GM12878 (cell line): ENCODE measurements around the gene MTHFD1L. TPM values are rescaled to one million over a fixed set of nuclear protein-coding genes. Genes with fewer than 3 reads are reported as not detected.

ENCODE experiments used
- ATAC-seq: fragments of 200-7000 bp; cut with Tn5 transposase; 3 replicates; pipeline ENCODE4 v1.9.1; 2020; ENCODE audit warnings: mild to moderate bottlenecking, moderate library complexity
- BruUV-seq: library from RNA; stranded (reverse); fragments of 400-500 nt; replicated peaks from 2 replicates; lab custom pipeline; 2021; lab: Mats Ljungman, UMichigan
- CTCF ChIA-PET: fragments of 300-600 bp; sonication (Branson Sonifier 250); formaldehyde crosslinking; extraction: SDS; loops from one replicate; lab custom pipeline; 2021; ENCODE audit warnings: inconsistent platforms; lab: Yijun Ruan, JAX
- POLR2A ChIA-PET: fragments of 350-600 bp; formaldehyde crosslinking; extraction: SDS; loops from one replicate; lab custom pipeline; 2021; ENCODE audit warnings: inconsistent platforms; lab: Charles Lee
- RAD21 ChIA-PET: fragments of 300-600 bp; sonication (Branson Sonifier 250); formaldehyde crosslinking; loops from one replicate; lab custom pipeline; 2023; ENCODE audit warnings: antibody characterized with exemption; ENCODE audit not compliant: unreplicated experiment; lab: Charles Lee
- SMC1A ChIA-PET: fragments of 300-600 bp; sonication (Branson Sonifier 250); formaldehyde crosslinking; loops from one replicate; lab custom pipeline; 2023; ENCODE audit not compliant: unreplicated experiment, uncharacterized antibody; lab: Charles Lee
- DNase-seq: peaks from one replicate; pipeline ENCODE4 v3.0.0-alpha.2; 2011; ENCODE audit warnings: low read depth, low spot score
- FAIRE-seq: peaks from 3 replicates; lab custom pipeline; 2011; peaks lifted over from hg19 to GRCh38; lab: Jason Lieb, UNC
- H2AFZ ChIP-seq: 2 replicates; pipeline ENCODE4 v1.6.0; 2011; ENCODE audit warnings: low read depth, low read length, control low read depth; ENCODE audit not compliant: control insufficient read depth
- H3K27ac ChIP-seq: 2 replicates; pipeline ENCODE4 v1.5.1; 2011; ENCODE audit warnings: control low read depth; ENCODE audit not compliant: control insufficient read depth, insufficient read depth
- H3K27me3 ChIP-seq, 2 experiments: replicated peaks in 1 of 2; 2 replicates each; pipeline versions ENCODE4 v1.6.0 to v1.6.1; 2011; ENCODE audit warnings: low read length in 1 of 2; ENCODE audit not compliant: control insufficient read depth in 2 of 2, insufficient read depth in 2 of 2
- H3K36me3 ChIP-seq, 2 experiments: 2 replicates each; pipeline ENCODE4 v1.5.1; 2011; ENCODE audit warnings: low read length in 1 of 2; ENCODE audit not compliant: control insufficient read depth in 2 of 2, insufficient read depth in 2 of 2
- H3K4me1 ChIP-seq: 2 replicates; pipeline ENCODE4 v1.6.1; 2011; ENCODE audit warnings: mild to moderate bottlenecking, low read length, moderate library complexity, mixed read lengths; ENCODE audit not compliant: control insufficient read depth, insufficient read depth
- H3K4me2 ChIP-seq: 2 replicates; pipeline ENCODE4 v1.6.0; 2011; ENCODE audit warnings: control low read depth; ENCODE audit not compliant: control insufficient read depth, insufficient read depth
- H3K4me3 ChIP-seq: fragments of 200-600 bp; sonication (generic); 2 replicates; pipeline ENCODE4 v1.5.1; 2016
- H3K79me2 ChIP-seq: 2 replicates; pipeline ENCODE4 v1.6.0; 2011; ENCODE audit warnings: low read length; ENCODE audit not compliant: control insufficient read depth, insufficient read depth
- H3K9ac ChIP-seq: 2 replicates; pipeline ENCODE4 v1.8.0; 2011; ENCODE audit warnings: low read length, control low read depth, mixed read lengths; ENCODE audit not compliant: control insufficient read depth, insufficient read depth
- H3K9me3 ChIP-seq: replicated peaks from 3 replicates; pipeline ENCODE4 v1.5.1; 2011; ENCODE audit warnings: mild to moderate bottlenecking, low read length; ENCODE audit not compliant: control insufficient read depth, insufficient read depth
- H4K20me1 ChIP-seq: 2 replicates; pipeline ENCODE4 v1.6.0; 2011; ENCODE audit not compliant: control insufficient read depth, insufficient read depth
- FOS ChIP-seq: IDR thresholded peaks from 3 replicates; pipeline ENCODE4 v1.6.1; 2011; ENCODE audit warnings: borderline replicate concordance; ENCODE audit not compliant: insufficient read length; ENCODE audit errors: extremely low read depth
- MEF2A ChIP-seq: IDR thresholded peaks from 2 replicates; pipeline ENCODE4 v1.6.1; 2011; ENCODE audit warnings: low read depth, mild to moderate bottlenecking, low read length, moderate library complexity; ENCODE audit not compliant: insufficient read depth
- POLR2AphosphoS2 ChIP-seq: IDR thresholded peaks from 2 replicates; pipeline ENCODE4 v1.6.1; 2011; ENCODE audit warnings: low read depth, mild to moderate bottlenecking, low read length, improper control_type of control experiment, moderate library complexity
- RAD51 ChIP-seq: fragments of 450-650 bp; IDR thresholded peaks from 2 replicates; pipeline ENCODE4 v1.6.1; 2016; ENCODE audit warnings: moderate library complexity, mild to moderate bottlenecking, inconsistent platforms
- SMAD5 ChIP-seq: IDR thresholded peaks from 2 replicates; pipeline ENCODE4 v1.6.1; 2016; ENCODE audit warnings: antibody characterized with exemption, low read depth
- STAT1 ChIP-seq: fragments of 450-650 bp; conservative IDR thresholded peaks from 2 replicates; pipeline ENCODE4 v1.6.1; 2014; ENCODE audit warnings: antibody characterized with exemption, mild to moderate bottlenecking
- YY1 ChIP-seq: IDR thresholded peaks from 2 replicates; pipeline ENCODE4 v1.6.1; 2011; ENCODE audit warnings: low read depth, mild to moderate bottlenecking, low read length
- WGBS: methylation state at CpG from one replicate; pipeline ENCODE4 v1.1.6; 2016; ENCODE audit warnings: low lambda C conversion rate; ENCODE audit not compliant: insufficient replicate concordance, insufficient coverage; ENCODE audit errors: missing lambda C conversion rate; 5-methylcytosine and 5-hydroxymethylcytosine counted together
- in situ Hi-C: fragments of 300-500 bp; cut with MboI; formaldehyde crosslinking; loops from 9 replicates; pipeline ENCODE4 v1.14.3; 2018; ENCODE audit warnings: mixed read lengths
- intact Hi-C: fragments of 100-400 bp; cut with micrococcal nuclease; formaldehyde crosslinking; loops from one replicate; pipeline ENCODE4 v1.14.2; 2022; ENCODE audit not compliant: unreplicated experiment
- polyA plus RNA-seq, 11 experiments: library from polyadenylated mRNA; depleted of rRNA in 4 of 11; unstranded in 6 of 11; stranded (reverse) in 5 of 11; fragments of >200 nt; fragmentation: Nextera tagmentation in 4 of 11; fragmentation: Illumina TruSeq in 1 of 11; extraction: Ambion mirVana in 4 of 11; extraction: Trizol in 1 of 11; gene quantifications; 1 replicate in 1 of 11; 2 replicates in 10 of 11; pipeline versions ENCODE4 v1.2.1 to v1.2.3, GENCODE V29; 2011 to 2016; ENCODE audit warnings: inconsistent platforms in 2 of 11, missing spikeins in 2 of 11, low read depth in 1 of 11
- total RNA-seq, 4 experiments: library from RNA; depleted of rRNA in 3 of 4; stranded (reverse); fragments of >200 nt in 3 of 4; fragmentation: Illumina TruSeq in 1 of 4; extraction: Trizol in 1 of 4; gene quantifications; 2 replicates each; pipeline versions ENCODE4 v1.2.1 to v1.2.3, GENCODE V29; 2013 to 2021

The MTHFD1L gene
- total and polyA plus RNA-seq, 10 of the 15 experiments (the other 5 are each of a cell fraction or from before 2014, with no cell fraction given): 11.7 to 75.5 (median 28.8) TPM

DNA sequence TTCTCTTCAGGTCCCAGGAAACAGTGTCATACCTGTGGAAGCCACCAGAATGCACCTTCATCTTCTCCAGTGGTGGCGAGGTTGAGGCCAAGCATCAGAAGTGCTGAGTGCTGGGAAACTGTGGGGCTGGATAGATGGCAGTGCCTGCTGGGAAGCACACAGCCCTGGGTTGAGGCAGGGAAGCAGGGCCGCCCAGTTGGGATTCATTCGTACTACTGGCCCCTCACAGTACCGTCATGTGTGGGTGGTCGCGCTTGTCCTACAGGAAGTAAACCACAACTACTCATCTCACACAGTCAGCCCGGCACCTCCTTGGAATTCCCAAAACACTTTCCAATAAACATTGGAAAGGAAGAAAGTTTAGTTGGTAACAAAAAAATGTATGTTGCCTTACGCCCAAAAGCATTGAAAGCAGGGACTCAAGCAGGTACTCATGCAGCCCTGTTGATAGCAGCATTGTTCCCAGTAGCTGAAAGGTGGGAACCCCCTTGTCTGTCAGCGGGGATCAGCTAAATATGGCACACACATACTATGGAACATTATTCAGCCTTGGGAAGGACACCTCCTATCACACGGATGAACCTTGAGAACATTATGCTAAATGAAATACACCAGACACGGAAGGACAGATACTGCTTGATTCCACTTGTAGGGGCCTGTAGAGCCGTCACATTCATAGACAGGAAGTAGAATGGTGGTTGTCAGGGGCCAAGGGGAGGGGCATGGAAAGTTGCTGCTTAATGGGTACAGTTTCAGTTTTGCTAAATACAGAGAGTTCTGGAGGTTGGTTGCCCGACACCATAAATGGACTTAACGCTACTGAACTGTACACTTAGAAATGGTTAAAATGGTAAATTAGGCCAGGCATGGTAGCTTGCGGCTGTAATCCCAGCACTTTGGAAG, 162.7 kb downstream of the MTHFD1L start:
- FAIRE-seq (peak; percentile 7), DNase-seq (no peak), ATAC-seq (no peak)
- H3K4me3 ChIP-seq: no peak overlapping the region
- intact Hi-C loops: no loop called here
- in situ Hi-C loops: no loop called here
- 0 out of 4 replicates have a peak, but pooled peaks cover 0 to 7% of the 10 kb centered on the region in 2 experiments for H3K36me3 ChIP-seq
- no peak overlapping the region for H3K4me2 ChIP-seq
- no peak overlapping the region for H3K9ac ChIP-seq
- CTCF ChIA-PET: interaction anchor here (2.7 to 2.9 kb wide), 2 partner anchors 14 to 296 kb away, joined by 9 to 20 read pairs; no protein-coding TSS in a partner anchor
- RAD21 ChIA-PET: no interaction called here
- no peak overlapping the region for H2AFZ ChIP-seq
- no peak for TF ChIP-seq POLR2AphosphoS2
- no peak for TF ChIP-seq SMAD5
- TF ChIP-seq STAT1: no peak
- no peak for TF ChIP-seq YY1
- TF ChIP-seq MEF2A: no peak
- TF ChIP-seq RAD51: no peak
- no peak for TF ChIP-seq FOS
- POLR2A ChIA-PET: no interaction called here
- SMC1A ChIA-PET: interaction anchor here (0.9 kb wide), 1 partner anchor 883 kb away, joined by 3 read pairs; no protein-coding TSS in a partner anchor
- H3K79me2 ChIP-seq: no peaks in the 10 kb centered on the region
- H4K20me1 ChIP-seq: no peaks in the 10 kb centered on the region
- H3K27me3 ChIP-seq: no peaks in the 10 kb centered on the region
- H3K27ac ChIP-seq: no peak overlapping the region; the same call in 1 of the 2 replicates
- WGBS: 93% methylated on average over 15 of the region's 15 CpGs
- H3K4me1 ChIP-seq: no peaks in the 10 kb centered on the region
- no TSS peak for BruUV-seq
- peaks cover 4% of the 10 kb centered on the region; the same call in 2 of the 3 replicates for H3K9me3 ChIP-seq
